ENCODE measurements around the gene SMARCA4.
A peak's percentile ranks its signal among the peaks of the same experiment; 100 is the strongest.

The SMARCA4 gene

DNA sequence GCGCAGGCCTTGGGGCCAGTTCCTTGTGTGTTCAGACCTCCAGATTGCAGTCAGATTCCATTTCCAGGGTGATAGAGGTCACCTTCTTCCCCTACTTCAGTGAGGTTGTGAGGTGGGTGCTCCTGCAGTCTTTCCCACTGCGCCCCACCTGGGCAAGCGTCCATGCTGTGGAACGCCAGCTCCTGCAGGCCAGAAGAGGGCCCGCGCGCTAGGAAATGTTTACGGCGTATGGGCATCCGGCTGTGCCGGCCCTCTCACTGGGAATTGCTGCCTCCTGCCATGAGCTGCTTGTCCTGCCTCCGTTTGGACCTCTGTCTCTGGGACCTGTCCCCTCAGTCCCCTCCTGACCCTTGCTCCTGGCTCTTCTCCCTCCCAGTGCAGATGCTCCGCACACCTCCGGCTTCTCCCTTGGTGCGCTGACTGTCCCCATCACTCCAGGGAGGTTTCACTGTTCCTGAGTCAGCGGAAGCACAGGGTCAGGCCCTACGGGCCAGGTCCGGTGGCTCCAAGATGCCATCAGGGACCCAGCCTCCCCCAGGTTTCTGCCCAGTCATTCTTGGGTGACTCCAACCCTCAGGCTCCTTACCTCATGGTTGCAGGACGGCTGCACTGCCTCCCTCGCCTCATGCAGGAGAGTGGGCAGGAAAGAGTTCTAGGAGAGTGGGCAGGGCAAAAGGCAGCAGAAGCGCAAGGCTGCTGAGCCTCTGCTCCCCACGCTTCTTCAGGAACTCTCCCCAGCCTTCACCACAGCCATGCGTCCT is 56.6 kb downstream of the SMARCA4 start:
- DNase-seq: no peak

DNA sequence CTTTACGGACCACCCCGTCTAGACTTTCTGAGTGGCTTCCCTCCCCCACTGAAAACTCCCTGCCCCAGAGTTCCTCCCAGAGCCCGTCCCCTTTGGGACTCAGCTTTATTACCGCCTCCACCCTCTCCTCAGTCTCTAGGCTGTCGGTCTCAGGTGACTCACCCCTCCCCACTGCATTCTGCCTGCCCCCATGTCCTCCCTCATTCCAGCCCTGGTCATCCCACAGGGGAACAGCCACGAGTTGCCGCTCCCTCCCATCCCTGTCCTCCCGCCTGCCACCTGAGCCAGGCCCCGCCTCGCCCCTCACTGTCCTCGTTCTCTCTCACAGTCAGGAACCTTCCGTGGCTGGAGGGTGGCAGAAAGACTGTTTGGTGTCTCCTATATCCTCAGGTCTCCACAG is 57.3 kb downstream of the SMARCA4 start:
- no peak for DNase-seq

DNA sequence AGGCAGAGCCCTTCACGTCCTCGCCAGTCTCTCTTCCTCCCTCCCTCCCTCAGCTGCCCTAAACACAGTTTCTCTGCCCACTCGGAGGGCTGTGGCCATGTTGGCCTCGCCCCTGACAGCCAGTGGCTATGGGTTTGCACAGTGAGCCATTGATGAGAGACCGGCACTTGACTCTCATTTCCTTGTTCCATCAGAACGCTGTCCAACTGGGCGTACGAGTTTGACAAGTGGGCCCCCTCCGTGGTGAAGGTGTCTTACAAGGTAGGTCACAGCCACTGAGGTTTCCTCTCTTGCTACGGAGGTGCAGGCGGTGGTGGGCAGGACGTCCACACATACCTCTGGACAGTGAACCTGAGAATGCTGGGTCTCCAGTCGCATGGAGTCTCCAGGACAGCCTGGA is 57.9 kb downstream of the SMARCA4 start:
- no peak for DNase-seq

DNA sequence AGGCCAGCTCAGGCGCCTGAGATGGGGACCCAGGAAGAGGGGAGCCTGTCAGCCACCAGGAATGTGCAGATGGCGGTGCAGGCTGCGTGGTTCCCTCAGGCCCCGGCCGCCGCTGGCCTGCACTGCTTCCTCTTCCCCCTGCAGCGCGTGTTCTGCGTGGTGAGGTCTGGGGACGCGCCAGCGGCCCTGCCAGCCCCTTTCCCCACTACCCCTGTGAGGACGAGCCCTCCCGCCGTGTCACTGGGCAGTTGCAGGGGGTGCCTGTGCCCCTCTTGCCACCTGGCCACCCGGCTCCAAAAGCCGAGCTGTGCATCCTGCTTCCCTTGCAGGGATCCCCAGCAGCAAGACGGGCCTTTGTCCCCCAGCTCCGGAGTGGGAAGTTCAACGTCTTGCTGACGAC is 58.4 kb downstream of the SMARCA4 start:
- no peak for DNase-seq

DNA sequence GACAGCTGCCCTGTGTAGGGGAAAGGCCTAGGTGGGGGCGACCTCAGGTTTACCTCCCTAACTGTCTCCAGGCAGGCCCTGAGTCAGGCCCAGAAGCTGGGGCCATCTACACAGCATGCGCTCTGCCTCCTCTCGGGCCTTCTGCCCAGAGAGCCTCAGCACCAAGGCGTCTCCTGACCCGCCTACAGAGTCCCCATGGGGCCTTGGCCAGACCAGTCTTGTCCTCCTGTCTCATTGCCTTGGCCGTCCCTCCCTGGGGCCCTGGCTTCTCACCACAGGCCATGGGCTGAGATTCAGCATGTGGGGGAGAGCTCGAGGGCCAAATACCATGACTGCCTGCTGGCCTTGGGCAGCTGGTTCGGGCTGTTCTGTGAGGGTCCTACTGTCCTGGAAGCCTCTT is 59.0 kb downstream of the SMARCA4 start:
- no peak for DNase-seq

DNA sequence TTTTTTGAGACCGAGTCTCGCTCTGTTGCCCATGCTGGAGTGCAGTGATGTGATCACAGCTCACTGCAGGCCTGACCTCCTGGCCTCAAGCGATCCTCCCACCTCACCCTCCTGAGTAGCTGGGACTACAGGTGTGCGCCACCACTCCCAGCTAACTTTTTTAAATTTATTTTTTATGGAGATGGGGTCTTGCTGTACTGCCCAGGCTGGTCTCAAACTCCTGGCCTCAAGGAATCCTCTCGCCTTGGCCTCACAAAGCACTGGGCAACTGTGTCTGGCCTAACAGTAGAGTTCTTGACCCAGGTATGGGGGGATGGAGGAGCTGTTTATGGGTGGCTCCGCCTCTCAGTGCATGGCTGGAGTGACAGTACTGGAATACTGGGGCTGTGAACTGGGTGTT is 59.6 kb downstream of the SMARCA4 start:
- no peak for DNase-seq

DNA sequence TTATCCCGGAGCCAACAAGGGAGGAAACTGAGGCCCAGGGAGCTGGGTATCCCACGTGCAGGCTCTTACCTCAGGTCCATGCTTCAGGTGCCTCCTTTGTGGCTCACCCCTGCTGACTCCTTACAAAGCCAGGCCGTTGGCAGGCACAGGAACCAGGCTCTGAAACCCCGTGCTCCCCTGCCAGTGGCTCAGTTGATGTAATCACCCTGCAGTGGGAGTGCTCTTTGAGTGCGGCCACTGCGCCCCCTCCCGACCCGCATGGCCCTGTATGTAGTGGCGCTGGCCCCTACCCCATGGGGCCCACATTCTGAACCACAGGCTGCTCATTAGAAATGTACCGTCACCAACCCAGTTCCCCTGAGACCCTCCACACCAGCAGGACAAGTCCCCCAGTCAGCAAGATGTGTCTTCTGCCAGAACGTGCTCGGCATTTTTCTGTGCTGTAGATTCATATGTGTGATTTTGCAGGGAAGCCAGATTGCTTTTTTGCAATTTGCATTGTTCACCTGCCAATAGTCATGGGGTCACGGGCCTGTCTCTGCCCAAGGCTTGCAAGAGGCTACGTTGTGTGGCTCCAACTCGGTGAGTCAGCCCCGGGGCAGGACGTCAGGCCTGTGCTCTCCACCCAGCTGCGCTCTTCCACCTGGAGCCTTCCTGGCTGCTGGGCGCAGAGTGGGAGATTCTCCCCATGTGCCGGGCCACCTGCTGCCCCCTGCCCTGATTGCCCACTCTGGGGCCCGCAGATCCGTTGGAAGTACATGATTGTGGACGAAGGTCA is 60.3 kb downstream of the SMARCA4 start:
- DNase-seq: no peak

DNA sequence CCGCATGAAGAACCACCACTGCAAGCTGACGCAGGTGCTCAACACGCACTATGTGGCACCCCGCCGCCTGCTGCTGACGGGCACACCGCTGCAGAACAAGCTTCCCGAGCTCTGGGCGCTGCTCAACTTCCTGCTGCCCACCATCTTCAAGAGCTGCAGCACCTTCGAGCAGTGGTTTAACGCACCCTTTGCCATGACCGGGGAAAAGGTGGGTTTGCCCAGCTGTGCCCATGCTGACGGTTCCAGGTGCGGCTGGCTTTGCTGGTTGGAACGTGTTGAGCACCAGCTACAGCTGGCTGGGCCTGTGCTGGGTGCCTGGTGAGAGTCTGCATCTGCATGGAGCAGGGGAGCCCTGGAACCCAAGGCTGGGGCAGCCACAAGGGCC is 60.9 kb downstream of the SMARCA4 start:
- DNase-seq: no peak

DNA sequence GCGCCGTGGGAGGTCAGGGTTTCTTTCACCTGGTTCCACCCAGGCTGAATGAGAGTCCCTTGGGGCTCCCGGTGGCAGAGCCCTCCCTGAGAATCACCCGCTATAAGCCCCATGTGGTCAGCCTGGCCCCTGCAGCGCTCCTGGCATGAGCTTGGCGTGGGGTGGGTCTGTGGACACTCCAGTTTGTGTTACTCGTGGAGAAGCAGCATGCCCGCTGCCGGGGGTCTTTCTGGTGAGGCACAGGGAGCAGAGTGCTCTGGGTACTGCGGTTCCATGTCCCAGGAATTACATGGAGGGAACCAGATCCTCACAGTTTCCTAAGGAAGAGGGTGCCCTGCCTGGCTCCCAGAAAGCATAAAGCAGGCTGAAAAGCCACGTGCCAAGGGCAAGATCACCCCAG is 62.2 kb downstream of the SMARCA4 start:
- DNase-seq: no peak

DNA sequence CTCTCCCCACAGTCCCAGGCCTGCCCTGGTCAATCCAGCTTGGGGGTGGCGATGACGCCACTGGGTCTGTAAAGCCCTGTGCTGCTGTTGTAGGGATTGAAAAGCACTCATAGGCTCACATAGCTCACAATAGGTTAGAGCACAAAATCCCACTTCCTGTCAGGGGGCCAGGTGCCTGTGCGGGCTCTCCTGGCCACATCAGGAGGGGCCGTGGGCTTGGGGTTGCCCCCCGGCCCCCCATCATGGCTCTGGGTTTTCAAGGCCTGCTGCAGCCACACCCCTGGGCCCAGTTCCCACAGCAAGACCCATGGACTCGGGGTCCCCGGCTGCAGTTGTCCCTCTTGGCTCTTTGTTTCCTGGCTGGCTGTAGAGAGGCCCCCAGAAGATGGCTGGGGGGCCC is 62.9 kb downstream of the SMARCA4 start:
- DNase-seq: no peak

DNA sequence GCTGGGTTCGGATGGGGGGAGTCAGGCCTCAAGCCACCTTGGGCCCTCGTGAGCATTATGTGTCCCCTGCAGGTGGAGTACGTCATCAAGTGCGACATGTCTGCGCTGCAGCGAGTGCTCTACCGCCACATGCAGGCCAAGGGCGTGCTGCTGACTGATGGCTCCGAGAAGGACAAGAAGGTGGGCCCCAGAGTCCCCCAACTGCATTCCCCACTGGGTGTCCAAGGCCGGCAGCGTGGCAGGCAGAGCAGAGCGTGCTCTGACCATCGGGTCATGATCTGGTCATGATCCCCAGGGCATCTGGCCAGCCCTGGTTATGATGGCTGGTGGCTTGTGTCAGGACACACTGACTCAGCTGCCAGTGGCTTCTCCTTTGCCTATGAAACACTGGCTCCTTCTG is 63.4 kb downstream of the SMARCA4 start:
- DNase-seq: no peak

DNA sequence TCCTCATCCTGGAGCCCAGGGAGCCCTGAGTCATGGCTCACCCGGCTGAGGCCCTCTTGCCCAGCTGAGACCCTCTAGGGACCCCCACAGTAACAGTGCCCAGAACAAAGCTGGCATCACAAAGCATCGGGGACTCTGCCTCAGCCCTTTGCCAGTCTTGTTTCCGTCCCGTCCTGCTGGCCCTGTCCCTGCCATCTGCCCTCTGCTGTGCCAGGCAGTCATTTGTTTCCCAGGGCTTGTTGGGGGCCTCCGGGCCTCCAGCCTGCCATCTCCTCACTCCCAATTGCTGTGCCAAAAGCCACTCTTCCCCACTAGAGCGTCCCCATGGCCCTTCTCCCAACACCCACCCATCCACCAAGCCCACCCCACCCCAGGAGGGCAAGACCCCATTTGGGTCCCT is 64.2 kb downstream of the SMARCA4 start:
- no peak for DNase-seq

DNA sequence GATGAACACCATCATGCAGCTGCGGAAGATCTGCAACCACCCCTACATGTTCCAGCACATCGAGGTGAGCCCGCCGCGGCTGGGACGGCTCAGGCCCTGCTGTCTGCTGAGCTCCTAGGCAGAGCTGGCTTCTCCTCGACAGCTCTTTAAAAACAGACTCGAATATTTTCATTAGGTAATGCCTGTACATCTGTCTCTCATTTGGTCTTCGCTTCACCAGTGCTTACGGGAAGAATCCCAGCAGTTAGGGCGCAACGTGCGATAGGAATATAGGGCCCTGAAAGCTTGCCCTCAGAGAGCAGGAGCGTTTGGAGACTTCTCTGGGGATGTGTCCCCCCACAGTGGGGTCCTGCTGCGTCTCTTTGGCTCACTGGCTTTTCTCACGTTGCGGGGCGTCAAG is 64.6 kb downstream of the SMARCA4 start:
- no peak for DNase-seq

DNA sequence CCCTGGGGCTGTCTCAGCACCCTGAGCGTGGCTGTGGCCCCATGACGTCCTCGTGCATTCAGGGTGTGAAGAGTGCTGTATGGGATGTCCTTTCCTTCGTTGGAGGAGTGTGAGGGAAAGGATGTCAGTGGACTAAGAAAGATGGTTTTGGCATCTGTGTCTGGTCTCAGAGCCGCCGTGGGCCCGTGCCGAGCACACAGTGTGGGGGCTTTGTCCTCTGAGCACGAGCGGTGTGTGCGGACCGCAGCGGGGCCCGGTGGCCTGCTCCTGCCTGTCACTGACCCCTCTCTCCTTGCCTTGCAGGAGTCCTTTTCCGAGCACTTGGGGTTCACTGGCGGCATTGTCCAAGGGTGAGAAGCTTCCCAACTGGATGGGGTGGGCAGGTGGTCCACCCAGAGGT is 65.2 kb downstream of the SMARCA4 start:
- DNase-seq: no peak

DNA sequence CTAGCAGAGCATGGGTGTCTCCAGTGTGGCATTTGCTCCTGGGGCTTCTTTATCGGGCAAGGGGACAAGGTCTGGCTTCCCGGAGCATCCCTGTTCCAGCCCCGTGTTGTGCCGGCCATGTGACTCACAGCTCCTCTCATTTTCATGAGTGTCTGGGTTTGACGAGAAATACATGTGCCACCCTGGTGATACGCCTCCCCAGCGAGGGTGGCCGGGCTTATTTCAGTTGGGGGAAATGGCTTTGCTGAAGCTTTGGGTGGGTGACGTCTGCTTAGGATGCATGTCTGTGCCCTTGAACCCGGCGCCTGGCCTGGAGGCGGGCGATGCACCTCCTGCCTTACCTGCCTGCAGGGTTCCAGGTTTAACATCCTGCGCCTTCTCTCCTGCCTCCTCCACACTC is 66.6 kb downstream of the SMARCA4 start:
- DNase-seq: no peak

DNA sequence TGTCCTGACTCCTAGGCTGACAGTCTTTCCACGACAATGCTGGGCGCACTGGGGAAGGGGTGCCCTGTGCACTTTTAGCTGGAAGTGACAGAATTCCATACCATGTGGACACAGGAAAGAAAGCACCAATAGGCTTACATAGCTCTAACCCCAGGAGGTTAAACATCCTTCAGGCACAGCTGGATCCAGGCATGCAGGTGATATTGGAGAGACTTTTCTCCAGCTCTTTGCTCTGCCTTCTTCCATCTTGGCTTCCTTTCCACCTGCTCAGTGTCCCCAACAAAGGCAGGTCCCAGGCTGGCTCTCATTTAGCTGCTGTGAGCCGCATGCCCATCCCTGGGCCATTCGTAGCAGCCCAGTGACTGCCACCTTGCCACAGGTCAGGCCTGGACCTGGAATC is 67.3 kb downstream of the SMARCA4 start:
- DNase-seq: no peak

DNA sequence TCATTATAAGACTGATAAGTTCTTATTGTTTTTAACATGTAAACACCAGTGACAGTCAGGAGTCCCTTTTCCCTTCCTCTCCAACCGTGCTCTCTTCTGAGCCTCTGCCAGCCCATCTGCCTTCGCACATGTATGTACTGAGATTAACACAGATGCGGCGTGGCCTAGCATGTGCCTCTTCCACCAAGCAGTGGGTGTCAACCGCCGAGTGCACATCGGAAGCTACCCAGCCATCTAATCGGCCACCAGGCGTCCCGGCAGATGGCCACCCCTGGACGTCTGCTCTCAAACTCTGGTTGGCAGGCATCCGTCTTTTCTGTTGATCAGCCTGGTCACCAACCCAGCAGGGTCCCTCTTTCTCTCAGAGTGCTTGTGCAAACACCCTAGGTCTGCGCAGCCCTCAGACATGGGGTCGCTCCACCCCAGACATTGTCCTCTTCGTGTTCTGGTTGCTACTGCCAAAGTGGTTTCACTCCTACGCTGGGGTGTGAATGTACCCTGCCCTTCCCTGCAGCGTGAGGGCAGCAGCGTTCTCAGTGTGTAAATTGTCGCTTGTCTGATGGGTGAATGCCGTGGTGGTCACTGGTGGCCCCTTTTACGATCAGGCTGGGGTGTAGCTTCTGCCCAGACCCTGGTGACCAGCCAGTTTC is 70.7 kb downstream of the SMARCA4 start:
- DNase-seq: no peak

DNA sequence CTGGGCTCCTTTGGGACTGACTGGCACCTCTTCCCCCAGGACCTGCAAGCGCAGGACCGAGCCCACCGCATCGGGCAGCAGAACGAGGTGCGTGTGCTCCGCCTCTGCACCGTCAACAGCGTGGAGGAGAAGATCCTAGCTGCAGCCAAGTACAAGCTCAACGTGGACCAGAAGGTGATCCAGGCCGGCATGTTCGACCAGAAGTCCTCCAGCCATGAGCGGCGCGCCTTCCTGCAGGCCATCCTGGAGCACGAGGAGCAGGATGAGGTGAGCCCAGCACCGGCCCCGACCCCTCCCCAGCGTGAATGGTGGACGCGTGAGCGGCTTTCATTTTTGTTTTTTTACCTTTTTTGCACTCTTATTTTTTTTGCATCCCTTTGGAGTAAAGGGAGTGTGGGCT is 72.4 kb downstream of the SMARCA4 start:
- no peak for DNase-seq

DNA sequence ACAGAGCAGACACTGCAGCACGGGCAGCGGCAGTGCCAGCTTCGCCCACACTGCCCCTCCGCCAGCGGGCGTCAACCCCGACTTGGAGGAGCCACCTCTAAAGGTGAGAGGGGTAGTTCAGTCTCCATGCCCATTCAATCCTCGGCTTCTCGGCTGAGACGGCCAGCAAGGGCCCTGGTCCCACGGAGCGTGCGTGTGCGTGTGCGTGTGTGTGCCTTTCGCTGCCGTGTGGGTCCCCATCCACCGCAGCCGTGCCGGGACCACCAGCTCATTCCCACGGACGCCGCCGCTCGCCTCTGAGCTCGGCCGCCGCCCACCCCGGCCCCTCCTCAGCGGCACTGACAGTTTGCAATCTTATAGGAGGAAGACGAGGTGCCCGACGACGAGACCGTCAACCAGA is 72.9 kb downstream of the SMARCA4 start:
- DNase-seq: no peak

DNA sequence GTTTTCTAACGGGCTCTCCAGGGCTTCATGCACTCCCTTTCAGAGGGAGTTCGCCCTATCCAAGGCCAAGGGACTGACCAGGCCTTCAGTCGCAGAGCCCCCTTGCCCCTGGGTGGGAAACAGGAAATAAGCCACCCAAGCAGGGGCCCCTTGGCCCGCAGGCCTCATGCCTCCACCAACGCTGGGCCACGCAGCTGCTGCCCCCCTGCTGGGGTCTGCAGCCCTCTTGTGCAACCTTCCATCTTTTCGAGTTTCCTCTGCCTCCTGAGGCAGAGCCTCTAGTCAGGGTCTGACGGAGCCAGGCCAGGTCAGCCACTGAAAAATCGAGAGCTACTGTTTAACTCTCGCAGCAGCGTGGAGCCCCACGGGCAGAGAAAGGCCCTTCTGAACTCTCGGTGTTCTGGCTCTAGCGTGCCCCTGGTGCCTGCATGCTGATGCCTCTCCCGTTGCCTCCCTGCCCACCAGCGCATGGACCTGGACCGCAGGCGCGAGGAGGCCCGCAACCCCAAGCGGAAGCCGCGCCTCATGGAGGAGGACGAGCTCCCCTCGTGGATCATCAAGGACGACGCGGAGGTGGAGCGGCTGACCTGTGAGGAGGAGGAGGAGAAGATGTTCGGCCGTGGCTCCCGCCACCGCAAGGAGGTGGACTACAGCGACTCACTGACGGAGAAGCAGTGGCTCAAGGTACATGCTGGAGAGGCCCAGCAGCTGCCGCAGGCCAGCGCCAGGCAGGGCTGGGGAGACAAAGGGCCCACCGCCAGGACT is 73.8 kb downstream of the SMARCA4 start:
- no peak for DNase-seq

DNA sequence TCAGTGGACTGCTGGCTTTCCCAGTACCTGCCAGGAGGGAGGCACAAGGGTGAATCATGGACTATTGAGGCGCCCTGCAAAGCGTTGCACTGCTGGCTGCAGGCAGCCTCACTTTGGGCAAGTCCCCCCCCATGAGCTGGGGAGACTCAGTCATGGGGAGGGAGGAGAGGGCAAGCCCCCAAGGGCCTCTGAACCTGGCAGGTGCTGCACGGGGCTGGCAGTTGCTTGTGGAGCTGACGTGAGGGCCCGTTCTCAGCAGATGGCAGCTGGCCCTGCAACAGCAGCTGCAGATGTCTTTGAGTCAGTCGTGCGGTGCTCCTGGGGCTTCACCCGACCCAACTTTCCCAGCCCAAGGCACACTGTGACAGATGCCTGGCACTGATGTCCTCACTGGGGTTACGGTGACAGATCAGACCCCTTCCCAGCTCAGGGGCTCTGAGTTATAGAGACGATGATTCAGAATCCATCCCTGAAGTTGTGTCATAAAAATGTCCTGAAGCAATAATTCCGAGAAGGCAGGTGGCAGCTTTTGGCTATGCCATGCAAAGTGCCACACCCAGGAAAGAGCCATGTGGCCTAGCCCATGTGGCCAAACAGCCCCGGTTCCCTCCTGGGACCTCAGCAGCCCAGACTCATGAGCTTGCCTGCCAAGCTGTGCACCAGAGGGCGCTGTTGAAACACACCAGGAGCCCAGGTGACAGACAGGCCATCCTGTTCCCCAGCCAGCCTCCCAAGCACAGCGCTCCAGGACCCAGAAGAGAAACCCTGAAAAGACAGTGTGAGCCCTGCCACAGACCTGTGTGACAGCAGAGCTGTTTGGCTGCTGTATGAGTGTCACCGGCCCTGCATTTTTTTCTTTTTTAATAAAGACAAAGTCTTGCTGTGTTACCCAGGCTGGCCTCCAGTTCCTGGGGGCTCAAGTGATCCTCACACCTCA is 74.9 kb downstream of the SMARCA4 start:
- DNase-seq: peak; percentile 73

DNA sequence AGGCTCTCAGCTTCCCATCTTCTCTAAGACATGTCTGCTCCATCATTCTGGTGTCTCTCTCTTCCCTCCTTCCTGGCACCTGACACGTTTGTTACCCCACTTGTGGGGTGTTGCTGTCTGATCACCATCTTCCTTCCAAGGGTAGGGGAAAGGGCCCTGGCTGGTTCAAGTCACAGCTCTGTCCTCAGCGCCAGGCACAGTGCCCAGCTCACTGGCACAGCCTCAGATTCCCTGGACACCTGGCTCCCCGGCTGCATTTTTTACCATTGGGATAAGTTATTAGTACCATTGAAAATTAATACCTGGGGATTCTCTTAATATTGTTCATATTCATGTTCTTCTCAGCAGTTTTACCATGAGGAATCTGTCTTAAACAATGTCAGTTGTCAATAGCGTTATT is 77.7 kb downstream of the SMARCA4 start:
- DNase-seq: no peak
